ENCODE data around the gene TTLL10.

DNA sequence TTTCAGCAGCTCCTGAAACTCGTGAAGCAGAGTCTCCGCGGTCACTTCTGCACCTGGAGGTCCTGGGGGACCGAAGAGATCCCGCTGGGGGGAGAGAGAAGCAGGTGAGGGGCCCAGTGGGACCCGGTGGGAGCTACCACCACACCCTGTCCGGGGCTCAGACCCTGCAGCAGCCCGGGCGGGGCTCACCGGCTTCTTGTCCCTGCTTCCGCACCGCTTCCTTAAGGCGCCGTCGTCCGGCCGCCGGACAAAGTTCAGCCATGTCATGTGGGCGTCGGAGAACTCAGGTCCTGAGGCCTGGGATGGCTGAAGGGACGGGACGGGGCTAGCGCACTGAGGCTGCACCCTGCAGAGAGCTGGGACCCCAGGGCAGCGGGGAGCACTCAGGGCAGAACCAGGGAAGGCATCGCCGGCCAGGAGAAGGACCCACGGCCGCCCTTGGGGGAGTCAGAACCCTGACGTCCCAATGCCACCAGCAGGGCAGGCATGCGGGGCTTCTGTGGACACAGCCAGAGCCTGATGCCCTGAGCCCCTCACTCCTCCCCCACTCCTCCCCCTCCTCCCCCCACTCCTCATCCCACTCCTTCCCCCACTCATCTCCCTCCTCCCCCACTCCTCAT is 70.6 kb downstream of the TTLL10 start:
- TF ChIP-seq CTCF (IDR thresholded peaks at IDR 0.05) (no peak), EP300 (IDR thresholded peaks at IDR 0.05) (no peak), POLR2A (IDR thresholded peaks at IDR 0.05) (no peak), POLR2AphosphoS5 (IDR thresholded peaks at IDR 0.05) (no peak)

Measured in stomach (tissue), 4 donors.